NOMO-1 treated with DMSO at 0.1 percent for 48 hours (cell line): ENCODE results near the gene CD180.

Experiments used
- DNase-seq: peaks from one replicate; lab custom pipeline; 2025; ENCODE audit not compliant: unreplicated experiment; lab: John Stamatoyannopoulos, UW

The CD180 gene

GRCh38 chr5:67163863-67164595, 32.6 kb downstream of the CD180 start:
- no peak for DNase-seq

- DNase-seq: no peak
Measured at GRCh38 chr5:67163231-67163756, 33.3 kb downstream of the CD180 start.

- DNase-seq: no peak
Measured at GRCh38 chr5:67161767-67162166, 34.8 kb downstream of the CD180 start.

- no peak for DNase-seq
Measured at GRCh38 chr5:67160985-67161384, 35.6 kb downstream of the CD180 start.

GRCh38 chr5:67160272-67160671, 36.3 kb downstream of the CD180 start:
- DNase-seq: no peak

- DNase-seq: peak; percentile 26
Measured at GRCh38 chr5:67156976-67157583, 39.5 kb downstream of the CD180 start.

- no peak for DNase-seq
Measured at GRCh38 chr5:67154556-67155206, 41.9 kb downstream of the CD180 start.

GRCh38 chr5:67153292-67153691, 43.3 kb downstream of the CD180 start:
- no peak for DNase-seq

GRCh38 chr5:67152400-67152799, 44.2 kb downstream of the CD180 start:
- no peak for DNase-seq

GRCh38 chr5:67149951-67150523, 46.6 kb downstream of the CD180 start:
- no peak for DNase-seq

- no peak for DNase-seq
Measured at GRCh38 chr5:67149057-67149950, 47.3 kb downstream of the CD180 start.

- DNase-seq: no peak
Measured at GRCh38 chr5:67147760-67148159, 48.8 kb downstream of the CD180 start.

GRCh38 chr5:67146981-67147380, 49.6 kb downstream of the CD180 start:
- DNase-seq: no peak

GRCh38 chr5:67146574-67146973, 50.0 kb downstream of the CD180 start:
- peak; percentile 91 for DNase-seq

- no peak for DNase-seq
Measured at GRCh38 chr5:67144183-67144639, 52.4 kb downstream of the CD180 start.

- DNase-seq: no peak
Measured at GRCh38 chr5:67143549-67143948, 53.0 kb downstream of the CD180 start.

GRCh38 chr5:67142816-67143215, 53.8 kb downstream of the CD180 start:
- DNase-seq: no peak

- no peak for DNase-seq
Measured at GRCh38 chr5:67141644-67142043, 55.0 kb downstream of the CD180 start.

GRCh38 chr5:67140413-67140812, 56.2 kb downstream of the CD180 start:
- no peak for DNase-seq

- no peak for DNase-seq
Measured at GRCh38 chr5:67139030-67139429, 57.6 kb downstream of the CD180 start.
